ENCODE data around the gene GPRC5C. TPM values are rescaled to one million over a fixed set of nuclear protein-coding genes. Genes with fewer than 3 reads are reported as not detected.
A peak's percentile ranks its signal among the peaks of the same experiment; 100 is the strongest.

The GPRC5C gene
- total and polyA plus RNA-seq, 2 of the 13 experiments (the other 11 are each of a cell fraction or from before 2014, with no cell fraction given): 85.6 to 300 TPM

DNA sequence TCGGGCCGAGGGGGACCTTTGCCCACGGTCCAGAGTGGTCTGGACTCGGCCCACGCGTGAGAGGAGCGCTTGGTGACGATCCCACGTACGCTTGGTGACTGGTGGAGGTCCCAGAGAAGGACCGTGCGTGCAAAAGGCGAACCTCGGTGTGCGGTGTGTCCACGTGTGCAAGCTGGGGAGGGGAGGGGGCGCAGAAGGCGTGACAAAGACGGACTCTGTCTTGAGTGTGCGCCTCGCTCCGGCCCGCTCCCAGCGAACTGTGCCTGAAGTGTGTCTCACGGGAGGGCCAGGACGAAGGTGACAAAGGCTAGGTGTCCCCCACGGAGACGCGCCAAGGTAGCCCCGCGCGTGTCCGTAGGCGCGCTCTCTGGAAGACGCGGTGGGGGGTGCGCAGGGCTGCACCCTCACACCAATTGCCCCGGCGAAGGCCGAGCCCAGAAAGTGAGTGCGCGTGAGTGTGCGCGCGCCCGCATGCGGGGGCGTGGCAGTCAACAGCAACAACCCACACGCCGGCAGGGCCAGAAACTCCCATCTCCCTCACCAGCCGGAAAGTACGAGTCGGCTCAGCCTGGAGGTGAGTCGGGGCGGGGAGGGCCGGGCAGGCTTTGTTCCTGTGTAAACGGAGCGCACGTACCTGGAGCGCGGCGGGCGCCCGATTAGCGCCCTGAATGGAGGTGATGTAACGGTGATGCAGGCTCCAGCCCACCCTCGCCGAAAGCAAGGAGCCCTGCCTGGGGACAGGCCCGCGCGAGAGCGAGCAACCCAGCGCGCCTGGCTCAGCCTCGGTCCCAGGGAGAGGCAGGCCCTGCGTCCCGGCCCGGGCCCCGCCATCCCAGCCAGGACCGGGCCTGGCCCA lies at the start of gene GPRC5C (continued):
- peak; percentile 92 for TF ChIP-seq ZNF318 (CRISPR knock-in tag; IDR thresholded peaks at IDR 0.05)
- peak; percentile 96 for TF ChIP-seq MED8 (CRISPR knock-in tag; IDR thresholded peaks at IDR 0.05; ENCODE audit: insufficient replicate concordance)
- no peak; the same call in 1 of the 2 replicates for TF ChIP-seq MED13 (CRISPR knock-in tag; IDR thresholded peaks at IDR 0.05)
- no peak for TF ChIP-seq MATR3 (CRISPR knock-in tag; IDR thresholded peaks at IDR 0.05)
- TF ChIP-seq ZNF552 (CRISPR knock-in tag; IDR thresholded peaks at IDR 0.05; ENCODE audit: borderline replicate concordance): peak; percentile 84
- TF ChIP-seq, protein P1, sequence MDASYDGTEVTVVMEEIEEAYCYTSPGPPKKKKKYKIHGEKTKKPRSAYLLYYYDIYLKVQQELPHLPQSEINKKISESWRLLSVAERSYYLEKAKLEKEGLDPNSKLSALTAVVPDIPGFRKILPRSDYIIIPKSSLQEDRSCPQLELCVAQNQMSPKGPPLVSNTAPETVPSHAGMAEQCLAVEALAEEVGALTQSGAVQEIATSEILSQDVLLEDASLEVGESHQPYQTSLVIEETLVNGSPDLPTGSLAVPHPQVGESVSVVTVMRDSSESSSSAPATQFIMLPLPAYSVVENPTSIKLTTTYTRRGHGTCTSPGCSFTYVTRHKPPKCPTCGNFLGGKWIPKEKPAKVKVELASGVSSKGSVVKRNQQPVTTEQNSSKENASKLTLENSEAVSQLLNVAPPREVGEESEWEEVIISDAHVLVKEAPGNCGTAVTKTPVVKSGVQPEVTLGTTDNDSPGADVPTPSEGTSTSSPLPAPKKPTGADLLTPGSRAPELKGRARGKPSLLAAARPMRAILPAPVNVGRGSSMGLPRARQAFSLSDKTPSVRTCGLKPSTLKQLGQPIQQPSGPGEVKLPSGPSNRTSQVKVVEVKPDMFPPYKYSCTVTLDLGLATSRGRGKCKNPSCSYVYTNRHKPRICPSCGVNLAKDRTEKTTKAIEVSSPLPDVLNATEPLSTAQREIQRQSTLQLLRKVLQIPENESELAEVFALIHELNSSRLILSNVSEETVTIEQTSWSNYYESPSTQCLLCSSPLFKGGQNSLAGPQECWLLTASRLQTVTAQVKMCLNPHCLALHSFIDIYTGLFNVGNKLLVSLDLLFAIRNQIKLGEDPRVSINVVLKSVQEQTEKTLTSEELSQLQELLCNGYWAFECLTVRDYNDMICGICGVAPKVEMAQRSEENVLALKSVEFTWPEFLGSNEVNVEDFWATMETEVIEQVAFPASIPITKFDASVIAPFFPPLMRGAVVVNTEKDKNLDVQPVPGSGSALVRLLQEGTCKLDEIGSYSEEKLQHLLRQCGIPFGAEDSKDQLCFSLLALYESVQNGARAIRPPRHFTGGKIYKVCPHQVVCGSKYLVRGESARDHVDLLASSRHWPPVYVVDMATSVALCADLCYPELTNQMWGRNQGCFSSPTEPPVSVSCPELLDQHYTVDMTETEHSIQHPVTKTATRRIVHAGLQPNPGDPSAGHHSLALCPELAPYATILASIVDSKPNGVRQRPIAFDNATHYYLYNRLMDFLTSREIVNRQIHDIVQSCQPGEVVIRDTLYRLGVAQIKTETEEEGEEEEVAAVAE (CRISPR knock-in tag; IDR thresholded peaks at IDR 0.05; ENCODE audit: borderline replicate concordance): peak; percentile 71; the same call in 1 of the 2 replicates
- no peak for TF ChIP-seq ZNF547 (CRISPR knock-in tag; IDR thresholded peaks at IDR 0.05)
- TF ChIP-seq, protein P2, sequence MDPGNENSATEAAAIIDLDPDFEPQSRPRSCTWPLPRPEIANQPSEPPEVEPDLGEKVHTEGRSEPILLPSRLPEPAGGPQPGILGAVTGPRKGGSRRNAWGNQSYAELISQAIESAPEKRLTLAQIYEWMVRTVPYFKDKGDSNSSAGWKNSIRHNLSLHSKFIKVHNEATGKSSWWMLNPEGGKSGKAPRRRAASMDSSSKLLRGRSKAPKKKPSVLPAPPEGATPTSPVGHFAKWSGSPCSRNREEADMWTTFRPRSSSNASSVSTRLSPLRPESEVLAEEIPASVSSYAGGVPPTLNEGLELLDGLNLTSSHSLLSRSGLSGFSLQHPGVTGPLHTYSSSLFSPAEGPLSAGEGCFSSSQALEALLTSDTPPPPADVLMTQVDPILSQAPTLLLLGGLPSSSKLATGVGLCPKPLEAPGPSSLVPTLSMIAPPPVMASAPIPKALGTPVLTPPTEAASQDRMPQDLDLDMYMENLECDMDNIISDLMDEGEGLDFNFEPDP (CRISPR knock-in tag; conservative IDR thresholded peaks at IDR 0.05): no peak
- TF ChIP-seq, protein P3, sequence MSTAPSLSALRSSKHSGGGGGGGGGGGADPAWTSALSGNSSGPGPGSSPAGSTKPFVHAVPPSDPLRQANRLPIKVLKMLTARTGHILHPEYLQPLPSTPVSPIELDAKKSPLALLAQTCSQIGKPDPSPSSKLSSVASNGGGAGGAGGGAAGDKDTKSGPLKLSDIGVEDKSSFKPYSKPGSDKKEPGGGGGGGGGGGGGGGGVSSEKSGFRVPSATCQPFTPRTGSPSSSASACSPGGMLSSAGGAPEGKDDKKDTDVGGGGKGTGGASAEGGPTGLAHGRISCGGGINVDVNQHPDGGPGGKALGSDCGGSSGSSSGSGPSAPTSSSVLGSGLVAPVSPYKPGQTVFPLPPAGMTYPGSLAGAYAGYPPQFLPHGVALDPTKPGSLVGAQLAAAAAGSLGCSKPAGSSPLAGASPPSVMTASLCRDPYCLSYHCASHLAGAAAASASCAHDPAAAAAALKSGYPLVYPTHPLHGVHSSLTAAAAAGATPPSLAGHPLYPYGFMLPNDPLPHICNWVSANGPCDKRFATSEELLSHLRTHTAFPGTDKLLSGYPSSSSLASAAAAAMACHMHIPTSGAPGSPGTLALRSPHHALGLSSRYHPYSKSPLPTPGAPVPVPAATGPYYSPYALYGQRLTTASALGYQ (CRISPR knock-in tag; IDR thresholded peaks at IDR 0.05): no peak
- TF ChIP-seq MAFG (CRISPR knock-in tag; IDR thresholded peaks at IDR 0.05): no peak
- peak; percentile 94; the same call in 1 of the 2 replicates for TF ChIP-seq ZNF749 (CRISPR knock-in tag; IDR thresholded peaks at IDR 0.05; ENCODE audit: borderline replicate concordance)

All from HepG2 (cell line).